GM18870 (cell line): Measurements from ENCODE around the gene ZNF200.

ENCODE experiments used
- ATAC-seq: cut with Tn5 transposase; IDR thresholded peaks from one replicate; pipeline ENCODE4 v1.9.1; 2021; ENCODE audit warnings: moderate library complexity; ENCODE audit not compliant: unreplicated experiment

ZNF200 gene

GRCh38 chr16:3179651-3180050 lies 55.3 kb downstream of the ZNF200 start:
- ATAC-seq = no peak

GRCh38 chr16:3175157-3176093 lies 59.5 kb downstream of the ZNF200 start:
- ATAC-seq = no peak

DNA sequence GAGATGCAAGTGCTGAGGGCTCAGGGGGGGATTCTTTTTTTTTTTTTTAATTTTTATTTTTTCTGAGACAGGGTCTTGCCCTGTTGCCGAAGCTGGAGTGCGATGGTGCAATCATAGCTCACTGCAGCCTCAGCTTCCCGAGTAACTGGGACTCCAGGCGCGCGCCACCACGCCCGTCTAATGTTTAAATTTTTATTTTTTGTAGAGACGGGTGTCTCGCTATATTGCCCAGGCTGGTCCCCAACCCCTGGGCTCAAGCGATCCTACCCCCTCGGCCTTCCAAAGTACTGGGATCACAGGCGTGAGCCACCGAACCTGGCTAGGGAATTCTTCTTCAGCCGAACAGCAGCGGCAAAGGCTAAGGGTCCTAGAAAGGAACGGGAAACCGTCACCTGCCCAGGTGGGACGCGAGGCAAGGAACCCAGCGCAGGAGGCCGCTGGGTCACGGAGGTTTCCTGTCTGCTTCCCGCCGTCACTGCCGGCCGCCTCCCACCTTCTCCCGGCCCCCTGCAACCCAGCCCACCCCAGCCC lies 60.3 kb downstream of the ZNF200 start:
- no peak for ATAC-seq

GRCh38 chr16:3173892-3174617 lies 60.9 kb downstream of the ZNF200 start:
- ATAC-seq = no peak
